Islet of Langerhans (tissue), 1 donor: ENCODE measurements around the gene TRIB2.

Experiments
- FAIRE-seq: peaks from one replicate; lab custom pipeline; 2011; peaks lifted over from hg19 to GRCh38; lab: Jason Lieb, UNC

The TRIB2 gene

GRCh38 chr2:12778811-12779579 is 62.3 kb downstream of the TRIB2 start:
- no peak for FAIRE-seq

GRCh38 chr2:12781329-12781728 is 64.6 kb downstream of the TRIB2 start:
- FAIRE-seq: no peak

- no peak for FAIRE-seq
Measured at GRCh38 chr2:12787891-12788801, 71.4 kb downstream of the TRIB2 start.

GRCh38 chr2:12791906-12792305 is 75.2 kb downstream of the TRIB2 start:
- no peak for FAIRE-seq
